NCI-H1105 treated with DMSO at 0.1 percent for 48 hours (cell line): ENCODE measurements around the gene DUXB.

ENCODE experiments used
- DNase-seq: peaks from one replicate; lab custom pipeline; 2025; lab: John Stamatoyannopoulos, UW

Gene DUXB

DNA sequence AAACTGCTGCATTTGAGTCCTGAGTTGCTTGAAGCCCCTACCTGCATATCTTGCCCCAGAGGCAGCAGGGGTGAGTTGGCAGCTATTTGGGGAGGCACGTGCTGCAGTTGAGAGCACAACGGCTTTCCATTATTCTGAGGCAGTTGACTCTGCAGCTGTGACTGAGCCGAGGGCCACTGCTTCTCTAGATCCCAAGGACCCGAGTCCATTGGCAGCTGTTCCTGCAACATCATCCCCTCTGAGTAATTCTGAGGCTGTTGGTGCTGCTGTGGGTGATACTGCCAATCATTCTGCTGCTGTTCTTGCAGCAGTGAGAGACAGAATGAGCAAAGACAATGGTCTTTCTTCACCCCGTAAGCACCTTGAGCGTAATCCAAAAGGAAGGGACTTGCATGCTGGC lies 40.9 kb downstream of the DUXB start:
- DNase-seq: no peak

DNA sequence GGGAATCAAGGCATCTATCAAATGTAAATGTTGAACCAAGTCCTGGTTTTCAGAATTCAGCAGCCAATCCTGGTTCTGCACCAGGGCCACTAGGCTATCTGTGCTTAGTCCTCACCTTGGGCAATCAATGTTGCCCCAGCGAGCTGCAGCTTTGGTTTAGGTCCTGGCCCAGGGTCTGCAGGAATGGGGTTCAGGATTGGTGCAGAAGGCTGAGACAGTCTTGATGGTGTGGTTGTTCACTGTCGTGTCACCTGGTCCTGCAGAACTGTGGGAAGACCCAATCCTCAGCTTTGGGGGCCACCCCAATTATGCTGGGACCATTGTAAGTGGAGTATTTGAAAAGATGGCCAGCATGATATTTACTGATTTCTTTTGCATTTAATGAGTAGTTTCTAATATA lies 43.1 kb downstream of the DUXB start:
- DNase-seq: no peak

DNA sequence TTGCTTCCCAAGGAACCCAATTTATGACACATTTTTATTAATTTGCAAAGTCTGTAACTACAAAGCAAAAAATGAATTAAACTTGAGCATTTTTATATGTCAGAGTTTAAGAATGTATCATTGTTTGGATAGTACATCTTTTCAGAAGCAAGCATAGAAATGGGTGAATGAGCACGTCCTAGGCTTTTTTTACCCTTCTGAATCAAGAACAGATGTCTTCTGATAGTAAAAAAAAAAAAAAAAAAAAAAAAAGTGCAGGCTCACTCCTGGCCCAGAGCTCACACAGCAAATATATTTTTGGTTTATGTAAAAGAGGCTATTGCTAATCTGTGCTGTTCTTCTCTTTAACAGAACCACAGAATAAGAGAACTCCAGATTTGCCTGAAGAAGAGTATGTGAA lies 47.3 kb downstream of the DUXB start:
- DNase-seq: no peak

DNA sequence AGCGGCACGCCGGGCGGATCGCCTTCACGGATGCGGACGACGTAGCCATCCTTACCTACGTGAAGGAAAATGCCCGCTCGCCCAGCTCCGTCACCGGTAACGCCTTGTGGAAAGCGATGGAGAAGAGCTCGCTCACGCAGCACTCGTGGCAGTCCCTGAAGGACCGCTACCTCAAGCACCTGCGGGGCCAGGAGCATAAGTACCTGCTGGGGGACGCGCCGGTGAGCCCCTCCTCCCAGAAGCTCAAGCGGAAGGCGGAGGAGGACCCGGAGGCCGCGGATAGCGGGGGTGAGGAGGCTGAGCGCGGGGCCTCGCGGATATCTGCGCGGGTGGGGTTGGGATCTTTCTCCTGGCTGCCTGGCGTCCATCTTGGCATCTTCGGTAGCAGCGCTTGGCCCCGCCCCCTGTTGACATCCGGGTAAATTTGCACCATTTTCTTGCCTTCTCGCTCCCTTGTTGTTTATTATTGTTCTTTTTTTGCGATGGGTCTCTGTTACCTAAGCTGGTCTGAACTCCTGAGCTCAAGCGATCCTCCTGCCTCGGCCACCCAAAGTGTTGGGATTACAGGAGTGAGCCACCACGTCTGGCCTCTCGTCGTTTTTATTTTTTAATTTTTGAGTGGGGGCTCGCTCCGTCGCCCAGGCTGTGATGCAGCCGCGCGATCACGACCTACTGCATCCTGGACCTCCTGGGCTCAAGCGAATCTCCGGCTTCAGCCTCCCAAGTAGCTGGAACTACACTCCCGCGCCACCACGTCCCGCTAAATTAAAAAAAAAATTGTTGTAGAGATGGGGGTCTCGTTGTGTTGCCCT lies 52.8 kb downstream of the DUXB start:
- peak; percentile 51 for DNase-seq

DNA sequence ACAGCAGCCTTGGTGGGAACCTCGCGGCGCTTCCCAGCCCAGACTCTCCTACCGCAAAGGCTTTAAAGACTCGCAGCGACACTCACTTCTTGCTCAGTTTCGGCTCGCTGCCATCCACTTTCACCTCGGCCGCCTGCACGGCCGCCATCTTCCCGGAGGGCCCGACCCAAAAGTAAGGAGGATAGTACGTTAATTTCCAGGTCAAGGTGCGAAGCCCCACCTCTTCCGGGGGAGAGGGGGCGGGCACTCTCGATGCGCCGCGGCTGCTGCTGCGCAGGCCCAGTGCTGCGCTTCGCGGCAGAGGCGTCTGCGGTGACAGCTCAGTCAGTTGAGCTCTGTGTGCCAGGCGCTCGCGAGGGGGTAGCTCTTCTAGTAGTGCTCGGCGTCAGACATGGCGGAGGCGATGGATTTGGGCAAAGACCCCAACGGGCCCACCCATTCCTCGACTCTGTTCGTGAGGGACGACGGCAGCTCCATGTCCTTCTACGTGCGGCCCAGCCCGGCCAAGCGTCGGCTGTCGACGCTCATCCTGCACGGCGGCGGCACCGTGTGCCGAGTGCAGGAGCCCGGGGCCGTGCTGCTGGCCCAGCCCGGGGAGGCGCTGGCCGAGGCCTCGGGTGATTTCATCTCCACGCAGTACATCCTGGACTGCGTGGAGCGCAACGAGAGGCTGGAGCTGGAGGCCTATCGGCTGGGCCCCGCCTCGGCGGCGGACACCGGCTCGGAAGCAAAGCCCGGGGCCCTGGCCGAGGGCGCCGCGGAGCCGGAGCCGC lies 53.6 kb downstream of the DUXB start, which contains the start of the genes KARS1 and TERF2IP:
KARS1 (minus strand) TSS at position 174 of the 773 bp plus-strand sequence; CDS start at position 148, 26 bp downstream.
TERF2IP (plus strand) TSS at position 282 of the 773 bp plus-strand sequence; CDS start at position 392, 110 bp downstream.
- DNase-seq: peak; percentile 76

DNA sequence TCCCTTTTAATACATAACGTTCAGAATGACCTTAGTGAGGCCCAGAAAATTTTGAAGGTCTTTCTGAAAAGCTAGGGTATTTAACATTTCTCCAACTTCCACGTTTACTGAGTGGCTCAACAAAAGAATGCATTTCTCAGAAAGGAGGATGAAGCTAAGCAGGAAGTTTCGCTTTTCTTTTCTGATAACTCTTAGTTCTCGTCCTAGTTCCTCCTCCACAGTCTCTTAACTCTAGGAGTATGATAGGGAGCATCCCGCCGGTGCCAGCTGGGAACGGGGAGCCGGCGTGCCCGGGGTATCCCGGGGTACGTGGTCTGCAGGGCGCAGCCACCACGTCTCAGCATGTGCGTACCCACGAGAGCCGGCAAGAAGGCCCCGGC lies 54.2 kb downstream of the DUXB start:
- DNase-seq: no peak

DNA sequence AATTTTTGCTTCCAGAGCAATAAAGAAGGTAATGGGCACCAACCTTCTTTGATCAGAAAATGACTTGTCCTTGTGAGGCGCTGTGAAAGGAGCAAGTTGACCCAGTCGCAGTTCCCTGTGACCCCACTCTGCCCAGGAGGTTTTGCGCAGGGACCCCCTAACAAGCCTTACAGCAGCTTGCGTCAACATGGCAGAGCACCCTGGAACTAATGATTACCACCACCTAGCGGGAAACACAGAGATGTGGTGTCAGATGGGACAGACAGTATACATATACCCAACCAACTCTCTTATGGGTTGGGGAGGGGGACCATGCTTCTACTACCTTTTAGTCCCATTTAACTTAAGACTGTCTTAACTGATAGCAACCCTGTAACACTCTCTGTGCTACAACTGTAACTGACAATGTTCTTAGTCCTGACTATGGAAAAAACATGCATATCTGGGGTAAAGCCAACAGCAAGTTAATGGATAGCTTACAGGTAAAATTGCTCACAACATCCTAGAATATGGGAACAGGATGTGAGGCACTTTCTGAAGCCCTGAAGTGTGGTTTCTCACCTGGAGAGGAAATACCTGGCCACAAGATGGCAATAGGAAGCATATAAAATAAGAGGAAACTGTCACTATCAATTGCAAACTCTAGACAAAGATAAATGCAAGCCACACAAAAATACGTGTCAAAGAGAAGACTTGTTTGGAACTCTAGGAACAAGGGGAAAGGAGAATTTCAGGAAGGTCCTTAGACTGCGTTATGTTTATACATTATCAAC lies 56.8 kb downstream of the DUXB start:
- no peak for DNase-seq
